A673 (cell line): ENCODE data around the gene TTLL12.

Source experiments
- EZH2 ChIP-seq: fragments of 200-600 bp; sonication (generic); IDR thresholded peaks from 2 replicates; pipeline ENCODE4 v1.6.1; 2017; ENCODE audit warnings: borderline replicate concordance, low read depth, mild to moderate bottlenecking, mixed read lengths, antibody characterized with exemption, low read length; ENCODE audit not compliant: poor library complexity, severe bottlenecking
- TF ChIP-seq, protein P1 (sequence below): fragments of 300-800, 200-600 bp; sonication (generic); conservative IDR thresholded peaks from 2 replicates; pipeline ENCODE4 v1.5.1; 2017; ENCODE audit warnings: low read depth, mild to moderate bottlenecking, antibody characterized with exemption, low read length, moderate library complexity, mixed read lengths

DNA sequence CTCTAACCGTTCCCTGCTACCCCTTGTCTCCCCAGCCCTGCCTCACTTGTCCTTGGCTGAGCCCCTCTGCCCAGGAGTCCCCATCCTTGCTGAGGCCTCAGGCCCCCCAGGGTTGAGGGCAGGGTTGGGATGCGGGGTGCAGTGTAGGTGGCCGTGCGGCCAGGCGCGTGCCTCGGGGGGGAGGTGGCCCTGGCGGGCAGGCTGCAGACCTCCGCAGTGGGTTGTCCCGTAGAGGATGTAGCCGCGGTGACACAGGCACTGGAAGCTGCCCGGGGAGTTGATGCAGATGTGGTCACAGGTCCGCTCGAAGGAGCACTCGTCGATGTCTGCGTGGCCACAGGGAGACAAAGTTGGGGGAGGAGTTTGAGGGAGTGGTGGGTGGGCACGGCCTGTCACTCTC lies 41.9 kb upstream of the TTLL12 start:
- TF ChIP-seq, protein P1, sequence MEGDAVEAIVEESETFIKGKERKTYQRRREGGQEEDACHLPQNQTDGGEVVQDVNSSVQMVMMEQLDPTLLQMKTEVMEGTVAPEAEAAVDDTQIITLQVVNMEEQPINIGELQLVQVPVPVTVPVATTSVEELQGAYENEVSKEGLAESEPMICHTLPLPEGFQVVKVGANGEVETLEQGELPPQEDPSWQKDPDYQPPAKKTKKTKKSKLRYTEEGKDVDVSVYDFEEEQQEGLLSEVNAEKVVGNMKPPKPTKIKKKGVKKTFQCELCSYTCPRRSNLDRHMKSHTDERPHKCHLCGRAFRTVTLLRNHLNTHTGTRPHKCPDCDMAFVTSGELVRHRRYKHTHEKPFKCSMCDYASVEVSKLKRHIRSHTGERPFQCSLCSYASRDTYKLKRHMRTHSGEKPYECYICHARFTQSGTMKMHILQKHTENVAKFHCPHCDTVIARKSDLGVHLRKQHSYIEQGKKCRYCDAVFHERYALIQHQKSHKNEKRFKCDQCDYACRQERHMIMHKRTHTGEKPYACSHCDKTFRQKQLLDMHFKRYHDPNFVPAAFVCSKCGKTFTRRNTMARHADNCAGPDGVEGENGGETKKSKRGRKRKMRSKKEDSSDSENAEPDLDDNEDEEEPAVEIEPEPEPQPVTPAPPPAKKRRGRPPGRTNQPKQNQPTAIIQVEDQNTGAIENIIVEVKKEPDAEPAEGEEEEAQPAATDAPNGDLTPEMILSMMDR, result no peak
- no peak for TF ChIP-seq EZH2
